ENCODE data around the gene SIRT3. TPM values are rescaled to one million over a fixed set of nuclear protein-coding genes. Genes with fewer than 3 reads are reported as not detected.

Gene SIRT3
- polyA plus RNA-seq, 1 experiment: 22.2 TPM

DNA sequence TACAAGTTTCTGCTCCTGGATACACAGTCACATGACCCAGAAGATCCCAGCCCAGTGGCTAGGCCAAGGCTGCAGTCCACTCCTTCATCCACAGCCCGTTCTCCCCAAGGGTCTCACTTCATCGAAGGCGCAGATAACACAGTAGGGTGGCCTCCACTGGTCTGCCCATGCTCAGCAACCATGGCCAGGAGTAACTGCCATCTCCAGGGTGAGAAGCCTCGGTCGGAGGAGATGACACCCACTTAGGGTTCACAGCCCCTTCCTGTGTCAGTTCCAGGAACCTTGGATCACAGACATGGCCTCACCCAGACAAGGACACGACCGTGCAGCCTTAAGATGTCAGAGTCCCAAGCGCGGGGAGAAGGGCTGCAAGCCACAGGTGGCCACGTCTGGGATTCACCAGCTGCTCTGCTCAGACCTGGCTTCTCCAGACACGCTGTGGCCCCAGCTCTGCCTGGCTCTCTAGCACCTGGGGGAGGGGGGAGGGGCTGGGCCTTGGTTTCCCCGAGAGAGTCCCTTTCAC lies 31.5 kb downstream of the SIRT3 start:
- H3K36me3 ChIP-seq (ENCODE audit: control insufficient read depth, insufficient read depth, low read length): peaks cover 33% of the 10 kb centered on the region
- POLR2A ChIA-PET: no interaction called here
- TF ChIP-seq, protein P1, sequence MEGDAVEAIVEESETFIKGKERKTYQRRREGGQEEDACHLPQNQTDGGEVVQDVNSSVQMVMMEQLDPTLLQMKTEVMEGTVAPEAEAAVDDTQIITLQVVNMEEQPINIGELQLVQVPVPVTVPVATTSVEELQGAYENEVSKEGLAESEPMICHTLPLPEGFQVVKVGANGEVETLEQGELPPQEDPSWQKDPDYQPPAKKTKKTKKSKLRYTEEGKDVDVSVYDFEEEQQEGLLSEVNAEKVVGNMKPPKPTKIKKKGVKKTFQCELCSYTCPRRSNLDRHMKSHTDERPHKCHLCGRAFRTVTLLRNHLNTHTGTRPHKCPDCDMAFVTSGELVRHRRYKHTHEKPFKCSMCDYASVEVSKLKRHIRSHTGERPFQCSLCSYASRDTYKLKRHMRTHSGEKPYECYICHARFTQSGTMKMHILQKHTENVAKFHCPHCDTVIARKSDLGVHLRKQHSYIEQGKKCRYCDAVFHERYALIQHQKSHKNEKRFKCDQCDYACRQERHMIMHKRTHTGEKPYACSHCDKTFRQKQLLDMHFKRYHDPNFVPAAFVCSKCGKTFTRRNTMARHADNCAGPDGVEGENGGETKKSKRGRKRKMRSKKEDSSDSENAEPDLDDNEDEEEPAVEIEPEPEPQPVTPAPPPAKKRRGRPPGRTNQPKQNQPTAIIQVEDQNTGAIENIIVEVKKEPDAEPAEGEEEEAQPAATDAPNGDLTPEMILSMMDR (IDR thresholded peaks at IDR 0.05; ENCODE audit: insufficient read depth, low read depth, low read length): no peak
- CTCF ChIA-PET: interaction anchor here (1.3 to 1.4 kb wide), 2 partner anchors 105 to 157 kb away, joined by 3 read pairs; no protein-coding TSS in a partner anchor
- H3K4me3 ChIP-seq (ENCODE audit: low read depth, low read length): no peak overlapping the region
- H3K27me3 ChIP-seq (ENCODE audit: control insufficient read depth, insufficient read depth, low read length): no peaks in the 10 kb centered on the region
- DNase-seq (ENCODE audit: low read depth): no peak

DNA sequence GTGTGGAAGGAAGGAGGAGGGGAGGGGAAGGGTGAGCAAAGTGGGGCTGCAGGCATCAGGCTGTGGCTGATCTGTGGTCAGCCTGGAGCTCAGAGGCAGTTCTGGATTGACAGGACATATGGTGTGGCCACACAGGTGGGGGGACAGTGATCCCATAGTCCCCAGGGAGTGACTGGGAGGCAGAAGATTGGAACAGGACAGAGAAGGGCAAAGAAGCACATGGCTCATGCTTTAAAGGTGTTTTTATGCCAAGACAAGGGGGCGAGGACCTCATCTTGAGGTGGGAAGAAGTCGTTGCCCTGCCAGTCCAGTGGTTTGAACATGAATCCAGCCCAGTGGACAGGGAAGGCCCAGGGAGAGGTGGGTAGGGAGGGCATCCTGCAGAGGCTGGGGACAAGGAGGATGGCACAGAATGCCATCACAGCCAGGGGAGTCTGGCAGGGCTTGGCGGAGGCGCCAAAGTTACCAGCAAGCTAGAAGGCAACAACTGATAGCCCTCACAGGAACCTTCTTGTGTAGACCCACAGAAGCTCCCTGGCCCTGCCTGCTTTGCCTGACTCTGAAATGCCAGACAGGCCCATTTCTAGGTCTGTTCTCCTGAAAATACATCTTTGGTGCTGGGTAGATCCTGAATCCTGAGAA lies 32.1 kb downstream of the SIRT3 start:
- H3K27me3 ChIP-seq (ENCODE audit: control insufficient read depth, insufficient read depth, low read length): no peaks in the 10 kb centered on the region
- no peak overlapping the region for H3K4me3 ChIP-seq (ENCODE audit: low read depth, low read length)
- ChIA-PET CTCF (interaction anchor here (1.2 to 1.4 kb wide), 3 partner anchors 46 to 158 kb away, joined by 3 to 4 read pairs (median 3); no protein-coding TSS in a partner anchor), POLR2A (no interaction called here)
- H3K36me3 ChIP-seq (ENCODE audit: control insufficient read depth, insufficient read depth, low read length): peaks cover 30% of the 10 kb centered on the region
- TF ChIP-seq, protein P1 (IDR thresholded peaks at IDR 0.05; ENCODE audit: insufficient read depth, low read depth, low read length): no peak
- no peak for DNase-seq (ENCODE audit: low read depth)

GRCh38 chr11:203056-203944 lies 32.8 kb downstream of the SIRT3 start:
- TF ChIP-seq, protein P1 (IDR thresholded peaks at IDR 0.05; ENCODE audit: insufficient read depth, low read depth, low read length): no peak
- POLR2A ChIA-PET: no interaction called here
- CTCF ChIA-PET: interaction anchor here (0.8 to 1.4 kb wide), 5 partner anchors 47 to 245 kb away, joined by 3 to 4 read pairs (median 3); no protein-coding TSS in a partner anchor
- Histone ChIP-seq H3K36me3 (ENCODE audit: control insufficient read depth, insufficient read depth, low read length) (peaks cover 30% of the 10 kb centered on the region), H3K27me3 (ENCODE audit: control insufficient read depth, insufficient read depth, low read length) (no peaks in the 10 kb centered on the region), H3K4me3 (ENCODE audit: low read depth, low read length) (no peak overlapping the region)
- no peak for DNase-seq (ENCODE audit: low read depth)

GRCh38 chr11:202490-202889 lies 33.7 kb downstream of the SIRT3 start:
- ChIA-PET POLR2A (no interaction called here), CTCF (interaction anchor here (0.6 to 1.2 kb wide), 2 partner anchors 48 to 168 kb away, joined by 3 to 4 read pairs; no protein-coding TSS in a partner anchor)
- TF ChIP-seq, protein P1 (IDR thresholded peaks at IDR 0.05; ENCODE audit: insufficient read depth, low read depth, low read length): no peak
- Histone ChIP-seq H3K4me3 (ENCODE audit: low read depth, low read length) (no peak overlapping the region), H3K27me3 (ENCODE audit: control insufficient read depth, insufficient read depth, low read length) (no peaks in the 10 kb centered on the region), H3K36me3 (ENCODE audit: control insufficient read depth, insufficient read depth, low read length) (peaks cover 30% of the 10 kb centered on the region)
- no peak for DNase-seq (ENCODE audit: low read depth)

DNA sequence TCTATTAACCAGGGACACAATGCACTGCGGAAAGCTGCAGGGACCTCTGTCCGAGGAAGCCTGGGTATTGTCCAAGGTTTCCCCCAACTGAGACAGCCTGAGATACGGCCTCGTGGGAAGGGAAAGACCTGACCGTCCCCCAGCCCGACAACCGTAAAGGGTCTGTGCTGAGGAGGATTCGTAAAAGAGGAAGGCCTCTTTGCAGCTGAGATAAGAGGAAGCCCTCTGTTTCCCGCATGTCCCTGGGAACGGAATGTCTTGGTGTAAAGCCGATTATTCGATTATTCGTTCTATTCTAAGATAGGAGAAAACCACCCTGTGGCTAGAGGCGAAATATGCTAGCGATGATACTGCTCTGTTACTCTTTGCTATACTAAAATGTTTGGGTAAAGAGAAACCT lies 34.2 kb downstream of the SIRT3 start:
- no peak for DNase-seq (ENCODE audit: low read depth)
- Histone ChIP-seq H3K4me3 (ENCODE audit: low read depth, low read length) (no peak overlapping the region), H3K36me3 (ENCODE audit: control insufficient read depth, insufficient read depth, low read length) (peaks cover 30% of the 10 kb centered on the region), H3K27me3 (ENCODE audit: control insufficient read depth, insufficient read depth, low read length) (no peaks in the 10 kb centered on the region)
- CTCF ChIA-PET: no interaction called here
- POLR2A ChIA-PET: no interaction called here
- TF ChIP-seq, protein P1 (IDR thresholded peaks at IDR 0.05; ENCODE audit: insufficient read depth, low read depth, low read length): no peak
